Measurements from ENCODE around the gene USP53. TPM values are rescaled to one million over a fixed set of nuclear protein-coding genes. Genes with fewer than 3 reads are reported as not detected.

USP53 gene
- total and polyA plus RNA-seq, 2 of the 13 experiments (the other 11 are each of a cell fraction or from before 2014, with no cell fraction given), result 5.3 to 8.1 TPM

DNA sequence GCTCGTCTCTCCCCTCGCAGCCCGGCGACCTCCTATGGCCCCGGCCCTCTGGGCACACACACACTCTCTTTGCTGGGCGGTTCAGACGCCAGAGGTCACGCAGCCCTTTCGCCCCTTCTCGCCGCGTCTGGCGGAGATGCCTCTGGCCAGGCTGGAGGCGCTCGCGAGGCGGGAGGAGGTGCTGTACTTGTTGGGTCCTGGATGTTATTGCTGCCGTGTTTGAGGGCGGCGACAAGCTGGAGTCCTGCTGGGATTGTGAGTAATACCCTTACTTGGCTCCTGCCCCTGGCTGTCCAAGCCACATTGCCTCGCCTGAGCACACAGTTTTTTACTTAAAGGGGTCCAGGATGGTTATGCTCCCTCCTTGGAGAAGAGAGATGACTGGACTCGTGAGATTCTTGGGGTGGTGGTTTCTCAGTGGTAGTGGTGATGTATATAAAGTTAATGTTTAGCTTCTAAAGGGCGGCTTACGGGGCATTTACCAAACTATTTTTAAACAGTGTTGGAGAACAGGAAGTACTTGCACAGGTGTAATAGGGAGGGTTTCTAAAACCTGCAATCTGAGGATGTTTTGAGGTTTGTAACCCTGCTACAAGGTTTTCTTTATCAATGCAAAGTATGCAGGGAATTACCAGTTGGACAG is 572 bp downstream of the USP53 start (continued):
- TF ChIP-seq SMAD1 (CRISPR knock-in tag; IDR thresholded peaks at IDR 0.05; ENCODE audit: borderline replicate concordance, low read depth) (no peak), PTBP1 (IDR thresholded peaks at IDR 0.05; ENCODE audit: low read depth, low read length, poor library complexity, severe bottlenecking) (no peak), MTF2 (CRISPR knock-in tag; IDR thresholded peaks at IDR 0.05; ENCODE audit: borderline replicate concordance) (no peak), SMAD3 (CRISPR knock-in tag; IDR thresholded peaks at IDR 0.05) (no peak), SP140L (CRISPR knock-in tag; IDR thresholded peaks at IDR 0.05; ENCODE audit: borderline replicate concordance) (no peak), IRF2 (CRISPR knock-in tag; IDR thresholded peaks at IDR 0.05) (peak; percentile 52; the same call in 1 of the 2 replicates), GTF2F1 (IDR thresholded peaks at IDR 0.05; ENCODE audit: low read length) (no peak), STAT5B (CRISPR knock-in tag; IDR thresholded peaks at IDR 0.05) (no peak), ZNF382 (CRISPR knock-in tag; IDR thresholded peaks at IDR 0.05; ENCODE audit: borderline replicate concordance) (no peak), GATAD2A (CRISPR knock-in tag; IDR thresholded peaks at IDR 0.05) (peak; percentile 68; the same call in 1 of the 2 replicates), PCBP2 (optimal IDR thresholded peaks at IDR 0.05; ENCODE audit: low read depth, low read length, poor library complexity, severe bottlenecking) (no peak), ASH2L (IDR thresholded peaks at IDR 0.05; ENCODE audit: insufficient read length, low read depth, low read length) (no peak), SOX13 (IDR thresholded peaks at IDR 0.05) (no peak), SOX13 (CRISPR knock-in tag; conservative IDR thresholded peaks at IDR 0.05 in 1 of 2, IDR thresholded peaks at IDR 0.05 in 1 of 2) (no peak), PITX1 (CRISPR knock-in tag; IDR thresholded peaks at IDR 0.05) (peak; percentile 31; the same call in 1 of the 2 replicates), NAIF1 (CRISPR knock-in tag; IDR thresholded peaks at IDR 0.05; ENCODE audit: borderline replicate concordance) (no peak), ZNF660 (CRISPR knock-in tag; IDR thresholded peaks at IDR 0.05; ENCODE audit: borderline replicate concordance, low read depth) (no peak), ZNF670 (CRISPR knock-in tag; IDR thresholded peaks at IDR 0.05; ENCODE audit: borderline replicate concordance) (peak; percentile 77; the same call in 1 of the 2 replicates), PAF1 (CRISPR knock-in tag; IDR thresholded peaks at IDR 0.05) (no peak), NFKBIZ (CRISPR knock-in tag; IDR thresholded peaks at IDR 0.05) (peak; percentile 32; the same call in 1 of the 2 replicates), NFYB (CRISPR knock-in tag; IDR thresholded peaks at IDR 0.05) (no peak), ZNF468 (CRISPR knock-in tag; IDR thresholded peaks at IDR 0.05) (no peak), ZNF260 (CRISPR knock-in tag; IDR thresholded peaks at IDR 0.05; ENCODE audit: borderline replicate concordance, low read depth) (0 out of 2 replicates have a peak, but pooled peaks have one; percentile 70), ZFP82 (CRISPR knock-in tag; IDR thresholded peaks at IDR 0.05; ENCODE audit: borderline replicate concordance) (no peak), ZNF549 (CRISPR knock-in tag; IDR thresholded peaks at IDR 0.05) (no peak), ZNF605 (CRISPR knock-in tag; IDR thresholded peaks at IDR 0.05) (peak; percentile 71; the same call in 1 of the 2 replicates)
- TF ChIP-seq, protein P1, sequence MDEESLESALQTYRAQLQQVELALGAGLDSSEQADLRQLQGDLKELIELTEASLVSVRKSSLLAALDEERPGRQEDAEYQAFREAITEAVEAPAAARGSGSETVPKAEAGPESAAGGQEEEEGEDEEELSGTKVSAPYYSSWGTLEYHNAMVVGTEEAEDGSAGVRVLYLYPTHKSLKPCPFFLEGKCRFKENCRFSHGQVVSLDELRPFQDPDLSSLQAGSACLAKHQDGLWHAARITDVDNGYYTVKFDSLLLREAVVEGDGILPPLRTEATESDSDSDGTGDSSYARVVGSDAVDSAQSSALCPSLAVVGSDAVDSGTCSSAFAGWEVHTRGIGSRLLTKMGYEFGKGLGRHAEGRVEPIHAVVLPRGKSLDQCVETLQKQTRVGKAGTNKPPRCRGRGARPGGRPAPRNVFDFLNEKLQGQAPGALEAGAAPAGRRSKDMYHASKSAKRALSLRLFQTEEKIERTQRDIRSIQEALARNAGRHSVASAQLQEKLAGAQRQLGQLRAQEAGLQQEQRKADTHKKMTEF (CRISPR knock-in tag; IDR thresholded peaks at IDR 0.05), result peak; percentile 53; the same call in 1 of the 2 replicates
- TF ChIP-seq, protein P2, sequence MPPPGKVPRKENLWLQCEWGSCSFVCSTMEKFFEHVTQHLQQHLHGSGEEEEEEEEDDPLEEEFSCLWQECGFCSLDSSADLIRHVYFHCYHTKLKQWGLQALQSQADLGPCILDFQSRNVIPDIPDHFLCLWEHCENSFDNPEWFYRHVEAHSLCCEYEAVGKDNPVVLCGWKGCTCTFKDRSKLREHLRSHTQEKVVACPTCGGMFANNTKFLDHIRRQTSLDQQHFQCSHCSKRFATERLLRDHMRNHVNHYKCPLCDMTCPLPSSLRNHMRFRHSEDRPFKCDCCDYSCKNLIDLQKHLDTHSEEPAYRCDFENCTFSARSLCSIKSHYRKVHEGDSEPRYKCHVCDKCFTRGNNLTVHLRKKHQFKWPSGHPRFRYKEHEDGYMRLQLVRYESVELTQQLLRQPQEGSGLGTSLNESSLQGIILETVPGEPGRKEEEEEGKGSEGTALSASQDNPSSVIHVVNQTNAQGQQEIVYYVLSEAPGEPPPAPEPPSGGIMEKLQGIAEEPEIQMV (CRISPR knock-in tag; IDR thresholded peaks at IDR 0.05; ENCODE audit: low read depth), result no peak
